ENCODE data around the gene PDGFA. TPM values are rescaled to one million over a fixed set of nuclear protein-coding genes. Genes with fewer than 3 reads are reported as not detected.

Gene PDGFA
- total RNA-seq, 1 experiment from 2014 or later = 18.4 TPM

DNA sequence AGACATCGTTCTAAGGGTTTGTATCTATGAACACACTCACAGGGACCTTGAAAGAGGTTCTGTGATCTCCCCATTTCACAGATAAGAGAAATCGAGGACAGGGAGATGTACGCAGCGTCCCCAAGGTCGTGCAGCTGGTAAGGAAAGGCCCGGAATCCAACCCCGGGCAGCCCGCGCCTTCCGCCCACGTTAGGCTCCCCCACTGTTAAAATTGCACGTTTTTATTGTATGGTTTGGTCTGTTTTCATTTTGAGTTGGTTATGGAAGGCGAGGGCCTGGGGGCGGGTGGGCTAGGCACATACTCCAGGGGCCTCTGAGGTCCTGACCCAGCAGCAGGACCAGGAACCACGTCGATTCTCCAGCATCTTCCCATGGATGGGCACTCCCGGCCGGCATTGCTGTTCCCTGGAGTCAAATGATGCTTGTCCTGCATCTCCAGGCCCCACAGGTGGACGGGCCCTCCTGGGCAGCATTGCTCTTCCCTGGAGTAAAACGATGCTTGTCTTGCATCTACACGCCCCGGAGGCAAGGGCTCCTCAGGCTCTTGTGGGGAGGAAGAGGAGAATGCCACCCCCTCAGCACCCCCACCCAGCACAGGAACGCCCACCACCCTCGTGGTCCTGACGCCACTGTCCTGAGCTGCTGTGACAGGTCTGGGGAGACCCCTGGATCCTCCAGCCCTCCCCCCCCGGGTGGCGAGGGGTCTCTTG, 65.9 kb downstream of the PDGFA start:
- ATAC-seq (no peak), DNase-seq (no peak)
- H3K27me3 ChIP-seq (ENCODE audit: low read length) = no peaks in the 10 kb centered on the region
- BruUV-seq (replicated peaks) = no TSS peak
- H3K27ac ChIP-seq (ENCODE audit: low read length) = no peak overlapping the region
- intact Hi-C loops (cut with micrococcal nuclease) = no loop called here
- no peaks in the 10 kb centered on the region for H3K4me1 ChIP-seq (ENCODE audit: insufficient read depth, low read length)
- CTCF ChIA-PET = no interaction called here
- no peaks in the 10 kb centered on the region for H4K20me1 ChIP-seq (ENCODE audit: low read length)
- H3K4me2 ChIP-seq (ENCODE audit: low read length) = no peak overlapping the region
- H3K9me2 ChIP-seq (replicated peaks; ENCODE audit: low read length) = no peaks in the 10 kb centered on the region
- H3K9ac ChIP-seq (ENCODE audit: low read length) = no peak overlapping the region
- H3K4me3 ChIP-seq (ENCODE audit: low read length) = no peak overlapping the region
- no peaks in the 10 kb centered on the region for H3F3A ChIP-seq (ENCODE audit: low read length, unreplicated experiment)
- H2AFZ ChIP-seq (ENCODE audit: low read length) = no peak overlapping the region
- no peak for TF ChIP-seq EZH2 (IDR thresholded peaks at IDR 0.05; ENCODE audit: low read length, unreplicated experiment)
- no peaks in the 10 kb centered on the region for H3K79me2 ChIP-seq (ENCODE audit: low read length)
- POLR2A ChIA-PET (ENCODE audit: unreplicated experiment) = no interaction called here
- no peaks in the 10 kb centered on the region for H3K36me3 ChIP-seq (ENCODE audit: low read depth, low read length)
- H3K9me3 ChIP-seq (ENCODE audit: low read length) = no peaks in the 10 kb centered on the region

DNA sequence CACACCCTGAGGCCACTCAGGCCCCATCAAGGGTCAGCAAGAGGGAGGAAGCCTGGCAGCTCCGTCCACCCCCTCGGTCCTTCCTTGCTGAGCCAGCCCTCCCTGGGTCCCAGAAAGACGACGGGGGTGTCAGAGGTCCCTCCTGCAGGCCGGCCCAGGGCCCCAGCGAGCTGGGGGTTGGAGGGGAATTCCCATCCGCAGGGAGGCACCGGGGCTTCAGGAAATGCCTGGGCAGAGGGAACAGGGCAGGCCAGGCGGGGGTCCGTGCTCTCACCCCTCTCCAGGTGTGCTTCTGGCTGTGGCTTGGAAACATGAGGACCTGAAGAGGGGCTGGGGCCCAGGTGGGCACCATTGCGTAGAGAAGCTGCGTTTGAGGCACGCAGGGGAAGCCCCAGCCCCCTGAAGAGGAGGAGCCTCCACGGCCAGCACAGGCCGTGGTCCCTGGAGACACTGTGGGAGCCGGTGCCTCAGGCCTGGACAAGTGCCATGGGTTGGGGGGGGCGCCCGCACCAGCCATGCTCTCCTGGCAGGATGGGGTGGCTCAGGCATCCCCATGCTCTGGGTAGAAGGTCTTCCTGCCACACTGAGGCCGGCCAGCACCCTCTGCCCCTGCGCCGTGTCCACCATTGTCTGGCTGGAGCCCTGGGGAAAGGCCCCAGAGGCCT, 66.7 kb downstream of the PDGFA start:
- no peaks in the 10 kb centered on the region for H3K9me3 ChIP-seq (ENCODE audit: low read length)
- no peaks in the 10 kb centered on the region for H3K27me3 ChIP-seq (ENCODE audit: low read length)
- no peaks in the 10 kb centered on the region for H3K79me2 ChIP-seq (ENCODE audit: low read length)
- CTCF ChIA-PET = no interaction called here
- POLR2A ChIA-PET (ENCODE audit: unreplicated experiment) = no interaction called here
- DNase-seq = no peak
- H3K4me2 ChIP-seq (ENCODE audit: low read length) = no peak overlapping the region
- no peak overlapping the region for H3K4me3 ChIP-seq (ENCODE audit: low read length)
- no peak overlapping the region for H2AFZ ChIP-seq (ENCODE audit: low read length)
- no peaks in the 10 kb centered on the region for H4K20me1 ChIP-seq (ENCODE audit: low read length)
- no peak overlapping the region for H3K9ac ChIP-seq (ENCODE audit: low read length)
- H3K4me1 ChIP-seq (ENCODE audit: insufficient read depth, low read length) = no peaks in the 10 kb centered on the region
- no peaks in the 10 kb centered on the region for H3K9me2 ChIP-seq (replicated peaks; ENCODE audit: low read length)
- H3K36me3 ChIP-seq (ENCODE audit: low read depth, low read length) = no peaks in the 10 kb centered on the region
- H3K27ac ChIP-seq (ENCODE audit: low read length) = no peak overlapping the region
- no peaks in the 10 kb centered on the region for H3F3A ChIP-seq (ENCODE audit: low read length, unreplicated experiment)
- BruUV-seq (replicated peaks) = no TSS peak
- intact Hi-C loops (cut with micrococcal nuclease) = no loop called here
- ATAC-seq = no peak
- TF ChIP-seq EZH2phosphoT487 (IDR thresholded peaks at IDR 0.05; ENCODE audit: borderline replicate concordance, low read length) = no peak
- TF ChIP-seq, protein P1, sequence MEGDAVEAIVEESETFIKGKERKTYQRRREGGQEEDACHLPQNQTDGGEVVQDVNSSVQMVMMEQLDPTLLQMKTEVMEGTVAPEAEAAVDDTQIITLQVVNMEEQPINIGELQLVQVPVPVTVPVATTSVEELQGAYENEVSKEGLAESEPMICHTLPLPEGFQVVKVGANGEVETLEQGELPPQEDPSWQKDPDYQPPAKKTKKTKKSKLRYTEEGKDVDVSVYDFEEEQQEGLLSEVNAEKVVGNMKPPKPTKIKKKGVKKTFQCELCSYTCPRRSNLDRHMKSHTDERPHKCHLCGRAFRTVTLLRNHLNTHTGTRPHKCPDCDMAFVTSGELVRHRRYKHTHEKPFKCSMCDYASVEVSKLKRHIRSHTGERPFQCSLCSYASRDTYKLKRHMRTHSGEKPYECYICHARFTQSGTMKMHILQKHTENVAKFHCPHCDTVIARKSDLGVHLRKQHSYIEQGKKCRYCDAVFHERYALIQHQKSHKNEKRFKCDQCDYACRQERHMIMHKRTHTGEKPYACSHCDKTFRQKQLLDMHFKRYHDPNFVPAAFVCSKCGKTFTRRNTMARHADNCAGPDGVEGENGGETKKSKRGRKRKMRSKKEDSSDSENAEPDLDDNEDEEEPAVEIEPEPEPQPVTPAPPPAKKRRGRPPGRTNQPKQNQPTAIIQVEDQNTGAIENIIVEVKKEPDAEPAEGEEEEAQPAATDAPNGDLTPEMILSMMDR (conservative IDR thresholded peaks at IDR 0.05; ENCODE audit: low read depth, low read length) = no peak
- TF ChIP-seq EZH2 (IDR thresholded peaks at IDR 0.05; ENCODE audit: low read length, unreplicated experiment) = no peak

DNA sequence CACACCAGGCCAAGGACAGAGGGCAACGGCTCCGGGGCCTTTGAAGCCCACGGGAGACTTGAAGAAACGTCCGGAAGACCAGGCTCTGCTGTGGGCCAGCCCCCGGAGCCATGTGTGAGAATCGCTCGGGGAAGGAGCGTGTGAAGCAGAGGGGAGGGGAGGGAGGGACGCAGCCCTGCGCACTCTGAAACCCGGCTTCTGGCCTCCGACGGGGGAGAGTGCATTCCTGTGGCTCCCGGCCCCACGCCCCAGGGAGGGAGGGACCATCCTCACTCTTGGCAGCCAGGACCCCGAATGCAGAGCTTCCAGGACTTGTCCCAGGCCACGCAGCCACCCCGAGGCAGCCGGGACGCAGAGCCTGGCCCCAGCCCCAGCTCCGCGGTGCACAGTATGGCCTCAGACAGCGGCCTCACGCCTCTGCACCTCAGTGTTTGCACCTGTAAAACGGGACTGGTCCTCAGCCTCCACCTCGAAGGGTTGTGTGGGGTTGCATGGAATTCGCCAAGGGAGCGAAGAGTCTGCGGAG, 67.4 kb downstream of the PDGFA start:
- no peaks in the 10 kb centered on the region for H3K9me2 ChIP-seq (replicated peaks; ENCODE audit: low read length)

More for the DNA sequence above, 67.4 kb downstream of the PDGFA start:
- H2AFZ ChIP-seq (ENCODE audit: low read length) = no peak overlapping the region
- no peaks in the 10 kb centered on the region for H3K4me1 ChIP-seq (ENCODE audit: insufficient read depth, low read length)
- H3K4me2 ChIP-seq (ENCODE audit: low read length) = no peak overlapping the region
- TF ChIP-seq EZH2phosphoT487 (IDR thresholded peaks at IDR 0.05; ENCODE audit: borderline replicate concordance, low read length) = no peak
- H3K79me2 ChIP-seq (ENCODE audit: low read length) = no peaks in the 10 kb centered on the region
- ChIA-PET POLR2A (ENCODE audit: unreplicated experiment) (no interaction called here), CTCF (no interaction called here)
- no peaks in the 10 kb centered on the region for H3F3A ChIP-seq (ENCODE audit: low read length, unreplicated experiment)
- intact Hi-C loops (cut with micrococcal nuclease) = no loop called here
- H3K27me3 ChIP-seq (ENCODE audit: low read length) = no peaks in the 10 kb centered on the region
- no peak overlapping the region for H3K9ac ChIP-seq (ENCODE audit: low read length)
- H3K9me3 ChIP-seq (ENCODE audit: low read length) = no peaks in the 10 kb centered on the region
- ATAC-seq = no peak
- no peaks in the 10 kb centered on the region for H4K20me1 ChIP-seq (ENCODE audit: low read length)
- no peak overlapping the region for H3K4me3 ChIP-seq (ENCODE audit: low read length)
- DNase-seq = no peak
- no TSS peak for BruUV-seq (replicated peaks)
- no peak overlapping the region for H3K27ac ChIP-seq (ENCODE audit: low read length)
- H3K36me3 ChIP-seq (ENCODE audit: low read depth, low read length) = no peaks in the 10 kb centered on the region

Measured in PC-3 (cell line).